ENCODE measurements around the gene IKZF3.
A peak's percentile ranks its signal among the peaks of the same experiment; 100 is the strongest.

IKZF3 gene

DNA sequence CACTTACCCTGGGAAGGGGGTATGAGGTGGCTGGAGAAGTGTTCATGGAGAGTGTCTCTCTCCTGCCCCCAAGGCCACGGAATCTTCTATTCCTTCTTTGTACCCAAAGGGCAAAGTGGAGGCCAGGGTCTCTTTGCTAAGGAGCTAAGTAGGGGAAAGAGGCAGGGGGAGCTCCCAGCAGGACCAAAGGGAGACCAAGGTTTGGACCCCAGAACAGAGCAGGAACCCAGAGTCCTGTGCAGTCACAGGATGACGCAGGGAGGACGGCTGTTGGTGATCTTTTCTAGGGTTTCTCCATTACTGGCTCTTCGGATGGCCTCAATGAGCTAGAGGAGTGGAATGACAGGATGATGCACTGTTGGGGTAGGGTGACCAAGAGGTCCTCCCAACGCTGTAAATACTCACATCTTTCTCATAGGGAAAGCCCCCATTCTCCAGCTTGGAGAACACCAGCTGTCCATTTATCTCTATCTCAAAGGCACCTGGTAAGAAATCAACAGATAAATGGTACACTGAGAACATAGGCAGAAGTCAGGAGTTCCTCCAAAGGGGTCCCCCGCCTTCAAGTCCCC is 134.7 kb downstream of the IKZF3 start:
- CTCF ChIA-PET = interaction anchor here (0.6 to 5.3 kb wide), 39 partner anchors 9 to 1032 kb away, joined by 3 to 35 read pairs (median 5); partner anchors contain the start of genes ERBB2, PGAP3, PNMT and PSMD3
- TF ChIP-seq, protein P1, sequence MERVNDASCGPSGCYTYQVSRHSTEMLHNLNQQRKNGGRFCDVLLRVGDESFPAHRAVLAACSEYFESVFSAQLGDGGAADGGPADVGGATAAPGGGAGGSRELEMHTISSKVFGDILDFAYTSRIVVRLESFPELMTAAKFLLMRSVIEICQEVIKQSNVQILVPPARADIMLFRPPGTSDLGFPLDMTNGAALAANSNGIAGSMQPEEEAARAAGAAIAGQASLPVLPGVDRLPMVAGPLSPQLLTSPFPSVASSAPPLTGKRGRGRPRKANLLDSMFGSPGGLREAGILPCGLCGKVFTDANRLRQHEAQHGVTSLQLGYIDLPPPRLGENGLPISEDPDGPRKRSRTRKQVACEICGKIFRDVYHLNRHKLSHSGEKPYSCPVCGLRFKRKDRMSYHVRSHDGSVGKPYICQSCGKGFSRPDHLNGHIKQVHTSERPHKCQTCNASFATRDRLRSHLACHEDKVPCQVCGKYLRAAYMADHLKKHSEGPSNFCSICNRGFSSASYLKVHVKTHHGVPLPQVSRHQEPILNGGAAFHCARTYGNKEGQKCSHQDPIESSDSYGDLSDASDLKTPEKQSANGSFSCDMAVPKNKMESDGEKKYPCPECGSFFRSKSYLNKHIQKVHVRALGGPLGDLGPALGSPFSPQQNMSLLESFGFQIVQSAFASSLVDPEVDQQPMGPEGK (tag by site-specific recombination; IDR thresholded peaks at IDR 0.05) = no peak
- TF ChIP-seq, protein P2, sequence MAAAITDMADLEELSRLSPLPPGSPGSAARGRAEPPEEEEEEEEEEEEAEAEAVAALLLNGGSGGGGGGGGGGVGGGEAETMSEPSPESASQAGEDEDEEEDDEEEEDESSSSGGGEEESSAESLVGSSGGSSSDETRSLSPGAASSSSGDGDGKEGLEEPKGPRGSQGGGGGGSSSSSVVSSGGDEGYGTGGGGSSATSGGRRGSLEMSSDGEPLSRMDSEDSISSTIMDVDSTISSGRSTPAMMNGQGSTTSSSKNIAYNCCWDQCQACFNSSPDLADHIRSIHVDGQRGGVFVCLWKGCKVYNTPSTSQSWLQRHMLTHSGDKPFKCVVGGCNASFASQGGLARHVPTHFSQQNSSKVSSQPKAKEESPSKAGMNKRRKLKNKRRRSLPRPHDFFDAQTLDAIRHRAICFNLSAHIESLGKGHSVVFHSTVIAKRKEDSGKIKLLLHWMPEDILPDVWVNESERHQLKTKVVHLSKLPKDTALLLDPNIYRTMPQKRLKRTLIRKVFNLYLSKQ (tag by site-specific recombination; IDR thresholded peaks at IDR 0.05; ENCODE audit: borderline replicate concordance) = no peak
- H3K9me3 ChIP-seq (ENCODE audit: control insufficient read depth, insufficient read depth, low read depth, low read length) = no peaks in the 10 kb centered on the region
- POLR2A ChIA-PET = interaction anchor here (0.5 to 3.3 kb wide), 20 partner anchors 10 to 273 kb away, joined by 3 to 39 read pairs (median 5); partner anchors contain the start of genes ERBB2, PGAP3, PNMT and PSMD3
- peak overlapping the region; percentile 90 for H3K4me3 ChIP-seq (ENCODE audit: low read depth, low read length)
- H3K36me3 ChIP-seq (ENCODE audit: control insufficient read depth in 2 of 2, insufficient read depth in 1 of 2, low read length in 2 of 2) = peaks cover 8 to 50% of the 10 kb centered on the region in 2 experiments; a peak in 2 of 3 replicates
- H3K27ac ChIP-seq (ENCODE audit: extremely low read depth, low read depth, low read length) = peak overlapping the region; percentile 61; the same call in 1 of the 2 replicates
- H3K4me1 ChIP-seq (ENCODE audit: control insufficient read depth, insufficient read depth, low read length) = 0 out of 2 replicates have a peak, but pooled peaks cover 3% of the 10 kb centered on the region

DNA sequence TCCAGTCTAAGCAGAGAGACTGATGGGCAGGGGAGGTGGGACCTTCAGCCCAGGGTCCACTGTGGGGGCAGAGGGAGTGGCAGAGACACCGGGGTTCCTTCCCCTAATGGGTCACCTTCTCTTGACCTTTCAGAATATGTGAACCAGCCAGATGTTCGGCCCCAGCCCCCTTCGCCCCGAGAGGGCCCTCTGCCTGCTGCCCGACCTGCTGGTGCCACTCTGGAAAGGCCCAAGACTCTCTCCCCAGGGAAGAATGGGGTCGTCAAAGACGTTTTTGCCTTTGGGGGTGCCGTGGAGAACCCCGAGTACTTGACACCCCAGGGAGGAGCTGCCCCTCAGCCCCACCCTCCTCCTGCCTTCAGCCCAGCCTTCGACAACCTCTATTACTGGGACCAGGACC is 136.6 kb downstream of the IKZF3 start:
- Histone ChIP-seq H3K4me1 (ENCODE audit: control insufficient read depth, insufficient read depth, low read length) (0 out of 2 replicates have a peak, but pooled peaks cover 3% of the 10 kb centered on the region), H3K36me3 (ENCODE audit: control insufficient read depth in 2 of 2, insufficient read depth in 1 of 2, low read length in 2 of 2) (peaks cover 8 to 58% of the 10 kb centered on the region in 2 experiments; a peak in 2 of 3 replicates), H3K27ac (ENCODE audit: extremely low read depth, low read depth, low read length) (no peak overlapping the region), H3K9me3 (ENCODE audit: control insufficient read depth, insufficient read depth, low read depth, low read length) (no peaks in the 10 kb centered on the region), H3K4me3 (ENCODE audit: low read depth, low read length) (no peak overlapping the region)
- ChIA-PET POLR2A (interaction anchor here (3.3 kb wide), 1 partner anchor 27 kb away, joined by 39 read pairs; the partner anchor contains the start of gene ERBB2), CTCF (interaction anchor here (0.6 to 0.7 kb wide), 2 partner anchors 9 to 243 kb away, joined by 3 to 6 read pairs; no protein-coding TSS in a partner anchor)
- TF ChIP-seq PRDM1 (tag by site-specific recombination; IDR thresholded peaks at IDR 0.05) (no peak), GLI4 (tag by site-specific recombination; IDR thresholded peaks at IDR 0.05) (no peak), ZNF211 (tag by site-specific recombination; IDR thresholded peaks at IDR 0.05; ENCODE audit: low read depth) (no peak), ZNF266 (tag by site-specific recombination; IDR thresholded peaks at IDR 0.05; ENCODE audit: low read depth) (no peak), ZBTB7A (tag by site-specific recombination; IDR thresholded peaks at IDR 0.05; ENCODE audit: low read depth) (no peak)
- TF ChIP-seq, protein P3, sequence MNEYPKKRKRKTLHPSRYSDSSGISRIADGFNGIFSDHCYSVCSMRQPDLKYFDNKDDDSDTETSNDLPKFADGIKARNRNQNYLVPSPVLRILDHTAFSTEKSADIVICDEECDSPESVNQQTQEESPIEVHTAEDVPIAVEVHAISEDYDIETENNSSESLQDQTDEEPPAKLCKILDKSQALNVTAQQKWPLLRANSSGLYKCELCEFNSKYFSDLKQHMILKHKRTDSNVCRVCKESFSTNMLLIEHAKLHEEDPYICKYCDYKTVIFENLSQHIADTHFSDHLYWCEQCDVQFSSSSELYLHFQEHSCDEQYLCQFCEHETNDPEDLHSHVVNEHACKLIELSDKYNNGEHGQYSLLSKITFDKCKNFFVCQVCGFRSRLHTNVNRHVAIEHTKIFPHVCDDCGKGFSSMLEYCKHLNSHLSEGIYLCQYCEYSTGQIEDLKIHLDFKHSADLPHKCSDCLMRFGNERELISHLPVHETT (tag by site-specific recombination; IDR thresholded peaks at IDR 0.05) = no peak

DNA sequence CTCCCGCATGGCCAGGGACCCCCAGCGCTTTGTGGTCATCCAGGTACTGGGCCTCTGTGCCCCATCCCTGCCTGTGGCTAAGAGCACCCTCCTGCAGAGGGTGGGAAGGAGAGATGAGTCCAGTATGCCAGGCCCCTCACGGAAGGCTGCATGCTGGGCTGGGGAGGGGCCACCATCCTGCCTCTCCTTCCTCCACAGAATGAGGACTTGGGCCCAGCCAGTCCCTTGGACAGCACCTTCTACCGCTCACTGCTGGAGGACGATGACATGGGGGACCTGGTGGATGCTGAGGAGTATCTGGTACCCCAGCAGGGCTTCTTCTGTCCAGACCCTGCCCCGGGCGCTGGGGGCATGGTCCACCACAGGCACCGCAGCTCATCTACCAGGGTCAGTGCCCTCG is 137.5 kb downstream of the IKZF3 start:
- Histone ChIP-seq H3K27ac (ENCODE audit: extremely low read depth, low read depth, low read length) (no peak overlapping the region), H3K9me3 (ENCODE audit: control insufficient read depth, insufficient read depth, low read depth, low read length) (no peaks in the 10 kb centered on the region), H3K4me1 (ENCODE audit: control insufficient read depth, insufficient read depth, low read length) (0 out of 2 replicates have a peak, but pooled peaks cover 3% of the 10 kb centered on the region), H3K4me3 (ENCODE audit: low read depth, low read length) (no peak overlapping the region), H3K36me3 (ENCODE audit: control insufficient read depth in 2 of 2, insufficient read depth in 1 of 2, low read length in 2 of 2) (peaks cover 8 to 60% of the 10 kb centered on the region in 2 experiments; a peak in 2 of 3 replicates)
- CTCF ChIA-PET = interaction anchor here (1.0 to 1.8 kb wide), 2 partner anchors 103 to 105 kb away, joined by 3 to 4 read pairs; no protein-coding TSS in a partner anchor
- POLR2A ChIA-PET = interaction anchor here (1.0 kb wide), 2 partner anchors 10 to 12 kb away, joined by 3 to 5 read pairs; no protein-coding TSS in a partner anchor
- TF ChIP-seq ZNF223 (tag by site-specific recombination; IDR thresholded peaks at IDR 0.05) (no peak), ZNF747 (tag by site-specific recombination; IDR thresholded peaks at IDR 0.05) (no peak), ZNF585B (tag by site-specific recombination; IDR thresholded peaks at IDR 0.05) (no peak), KLF9 (tag by site-specific recombination; IDR thresholded peaks at IDR 0.05; ENCODE audit: low read depth) (no peak), ZNF677 (tag by site-specific recombination; IDR thresholded peaks at IDR 0.05) (no peak), ZNF658 (tag by site-specific recombination; IDR thresholded peaks at IDR 0.05) (no peak), ZNF501 (tag by site-specific recombination; IDR thresholded peaks at IDR 0.05) (no peak), ZNF843 (tag by site-specific recombination; IDR thresholded peaks at IDR 0.05) (no peak), ZNF311 (tag by site-specific recombination; IDR thresholded peaks at IDR 0.05; ENCODE audit: borderline replicate concordance) (no peak)
- TF ChIP-seq, protein P4, sequence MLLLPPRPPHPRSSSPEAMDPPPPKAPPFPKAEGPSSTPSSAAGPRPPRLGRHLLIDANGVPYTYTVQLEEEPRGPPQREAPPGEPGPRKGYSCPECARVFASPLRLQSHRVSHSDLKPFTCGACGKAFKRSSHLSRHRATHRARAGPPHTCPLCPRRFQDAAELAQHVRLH (tag by site-specific recombination; IDR thresholded peaks at IDR 0.05) = no peak
- TF ChIP-seq, protein P5, sequence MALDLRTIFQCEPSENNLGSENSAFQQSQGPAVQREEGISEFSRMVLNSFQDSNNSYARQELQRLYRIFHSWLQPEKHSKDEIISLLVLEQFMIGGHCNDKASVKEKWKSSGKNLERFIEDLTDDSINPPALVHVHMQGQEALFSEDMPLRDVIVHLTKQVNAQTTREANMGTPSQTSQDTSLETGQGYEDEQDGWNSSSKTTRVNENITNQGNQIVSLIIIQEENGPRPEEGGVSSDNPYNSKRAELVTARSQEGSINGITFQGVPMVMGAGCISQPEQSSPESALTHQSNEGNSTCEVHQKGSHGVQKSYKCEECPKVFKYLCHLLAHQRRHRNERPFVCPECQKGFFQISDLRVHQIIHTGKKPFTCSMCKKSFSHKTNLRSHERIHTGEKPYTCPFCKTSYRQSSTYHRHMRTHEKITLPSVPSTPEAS (tag by site-specific recombination; IDR thresholded peaks at IDR 0.05) = no peak
- TF ChIP-seq, protein P6, sequence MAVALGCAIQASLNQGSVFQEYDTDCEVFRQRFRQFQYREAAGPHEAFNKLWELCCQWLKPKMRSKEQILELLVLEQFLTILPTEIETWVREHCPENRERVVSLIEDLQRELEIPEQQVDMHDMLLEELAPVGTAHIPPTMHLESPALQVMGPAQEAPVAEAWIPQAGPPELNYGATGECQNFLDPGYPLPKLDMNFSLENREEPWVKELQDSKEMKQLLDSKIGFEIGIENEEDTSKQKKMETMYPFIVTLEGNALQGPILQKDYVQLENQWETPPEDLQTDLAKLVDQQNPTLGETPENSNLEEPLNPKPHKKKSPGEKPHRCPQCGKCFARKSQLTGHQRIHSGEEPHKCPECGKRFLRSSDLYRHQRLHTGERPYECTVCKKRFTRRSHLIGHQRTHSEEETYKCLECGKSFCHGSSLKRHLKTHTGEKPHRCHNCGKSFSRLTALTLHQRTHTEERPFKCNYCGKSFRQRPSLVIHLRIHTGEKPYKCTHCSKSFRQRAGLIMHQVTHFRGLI (tag by site-specific recombination; IDR thresholded peaks at IDR 0.05) = no peak
